ENCODE data around the gene OR6S1. TPM values are rescaled to one million over a fixed set of nuclear protein-coding genes. Genes with fewer than 3 reads are reported as not detected.
"Not testable (repeated sequence)": the region's sequence is repeated elsewhere in the genome, so short reads cannot be mapped to it uniquely, and the experiment has no call there.

Gene OR6S1
- total RNA-seq, 2 experiments from 2014 or later = not detected

DNA sequence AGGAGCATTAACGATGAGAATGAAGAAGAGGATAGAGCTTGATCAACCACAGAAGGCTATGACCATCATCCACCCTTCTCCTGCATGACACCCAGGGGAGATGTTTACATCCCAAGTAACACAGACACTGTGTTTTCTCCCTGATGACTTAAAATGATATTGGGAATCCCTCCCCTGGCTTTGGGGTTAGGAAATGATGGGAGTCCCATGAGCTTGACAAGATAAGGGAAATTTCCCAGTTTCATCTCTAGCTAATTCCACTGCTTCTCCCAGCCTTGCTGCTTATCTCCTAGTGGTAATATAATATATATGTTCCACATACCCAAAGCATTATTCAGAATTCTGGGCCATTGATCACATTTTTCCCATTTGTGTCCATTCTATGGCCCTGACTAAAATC, 4.0 kb upstream of the OR6S1 start:
- peaks cover 0 to 14% of the 10 kb centered on the region in 2 experiments for H3K27me3 ChIP-seq (ENCODE audit: control insufficient read depth in 1 of 2, insufficient read depth in 2 of 2, low read length in 2 of 2)
- Mint-ChIP-seq H3K36me3 (ENCODE audit: low read depth) (no peaks in the 10 kb centered on the region), H3K9me3 (no peaks in the 10 kb centered on the region), H3K27me3 (peaks cover 50% of the 10 kb centered on the region), H3K4me1 (ENCODE audit: low read depth) (no peaks in the 10 kb centered on the region), H3K27ac (no peak overlapping the region), H3K4me3 (no peak overlapping the region)
- intact Hi-C loops (cut with DNase I, micrococcal nuclease) = no loop called here
- TF ChIP-seq, protein P1, sequence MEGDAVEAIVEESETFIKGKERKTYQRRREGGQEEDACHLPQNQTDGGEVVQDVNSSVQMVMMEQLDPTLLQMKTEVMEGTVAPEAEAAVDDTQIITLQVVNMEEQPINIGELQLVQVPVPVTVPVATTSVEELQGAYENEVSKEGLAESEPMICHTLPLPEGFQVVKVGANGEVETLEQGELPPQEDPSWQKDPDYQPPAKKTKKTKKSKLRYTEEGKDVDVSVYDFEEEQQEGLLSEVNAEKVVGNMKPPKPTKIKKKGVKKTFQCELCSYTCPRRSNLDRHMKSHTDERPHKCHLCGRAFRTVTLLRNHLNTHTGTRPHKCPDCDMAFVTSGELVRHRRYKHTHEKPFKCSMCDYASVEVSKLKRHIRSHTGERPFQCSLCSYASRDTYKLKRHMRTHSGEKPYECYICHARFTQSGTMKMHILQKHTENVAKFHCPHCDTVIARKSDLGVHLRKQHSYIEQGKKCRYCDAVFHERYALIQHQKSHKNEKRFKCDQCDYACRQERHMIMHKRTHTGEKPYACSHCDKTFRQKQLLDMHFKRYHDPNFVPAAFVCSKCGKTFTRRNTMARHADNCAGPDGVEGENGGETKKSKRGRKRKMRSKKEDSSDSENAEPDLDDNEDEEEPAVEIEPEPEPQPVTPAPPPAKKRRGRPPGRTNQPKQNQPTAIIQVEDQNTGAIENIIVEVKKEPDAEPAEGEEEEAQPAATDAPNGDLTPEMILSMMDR (IDR thresholded peaks at IDR 0.05) = no peak
- ATAC-seq (ENCODE audit: poor library complexity) (no peak), DNase-seq (no peak)
- no peaks in the 10 kb centered on the region for H3K9me3 ChIP-seq (ENCODE audit: control insufficient read depth in 1 of 2, insufficient read depth in 1 of 2, low read length in 2 of 2)
- no peaks in the 10 kb centered on the region for H3K4me1 ChIP-seq (ENCODE audit: insufficient read depth, low read length)
- POLR2A ChIA-PET = no interaction called here
- H3K4me3 ChIP-seq (ENCODE audit: low read length) = no peak overlapping the region
- no peak overlapping the region for H3K27ac ChIP-seq (ENCODE audit: low read depth in 1 of 2, low read length in 2 of 2)
- CTCF ChIA-PET = interaction anchor here (0.7 kb wide), 1 partner anchor 124 kb away, joined by 3 read pairs; no protein-coding TSS in a partner anchor
- H3K36me3 ChIP-seq (ENCODE audit: insufficient read depth, low read length) = no peaks in the 10 kb centered on the region

DNA sequence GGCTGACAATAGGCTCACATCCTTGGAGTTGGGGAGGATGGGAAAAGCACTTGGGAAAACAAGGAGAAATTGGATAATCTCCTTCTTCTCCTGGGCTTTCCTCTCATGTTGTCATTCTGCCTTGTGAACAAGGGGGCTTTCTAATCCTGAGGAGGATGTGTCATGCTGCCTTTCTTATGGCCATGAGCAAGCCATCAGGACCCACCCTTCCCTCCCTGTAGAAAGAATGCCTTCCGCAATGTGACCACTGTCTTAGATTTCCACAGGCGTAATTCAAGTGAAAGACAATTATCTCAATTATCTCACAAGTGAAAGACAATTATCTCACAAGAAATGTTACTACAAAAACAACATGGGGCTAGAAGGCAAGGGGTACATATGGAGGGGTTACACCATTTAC, 3.0 kb upstream of the OR6S1 start:
- POLR2A ChIA-PET = no interaction called here

DNA sequence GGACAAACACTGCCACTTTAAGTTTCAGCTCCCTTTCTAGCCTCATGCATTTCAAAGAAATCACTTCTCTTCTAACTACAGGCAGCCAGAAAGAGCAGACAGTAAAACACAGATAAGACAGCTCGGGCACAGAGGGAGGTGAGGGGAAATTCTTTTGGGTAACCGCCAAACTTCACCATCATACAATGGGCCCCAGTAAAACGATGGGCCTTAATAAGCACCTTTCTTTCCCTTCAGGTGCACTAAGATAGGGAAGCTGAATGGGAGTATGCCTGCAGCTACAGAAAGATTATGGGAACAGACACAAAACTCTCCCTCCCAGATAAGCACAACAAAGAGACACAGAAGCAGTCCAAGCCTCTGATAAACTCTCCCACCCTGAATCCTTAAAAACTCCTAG, 1.3 kb upstream of the OR6S1 start:
- POLR2A ChIA-PET; H3K36me3 ChIP-seq (ENCODE audit: insufficient read depth, low read length); H3K9me3 Mint-ChIP-seq; intact Hi-C loops (cut with DNase I, micrococcal nuclease); H3K4me3 Mint-ChIP-seq; H3K36me3 Mint-ChIP-seq (ENCODE audit: low read depth); H3K4me1 ChIP-seq (ENCODE audit: insufficient read depth, low read length); ATAC-seq (ENCODE audit: poor library complexity); H3K4me1 Mint-ChIP-seq (ENCODE audit: low read depth); H3K4me3 ChIP-seq (ENCODE audit: low read length); H3K9me3 ChIP-seq (ENCODE audit: control insufficient read depth in 1 of 2, insufficient read depth in 1 of 2, low read length in 2 of 2); DNase-seq; H3K27ac Mint-ChIP-seq; CTCF ChIA-PET; H3K27ac ChIP-seq (ENCODE audit: low read depth in 1 of 2, low read length in 2 of 2): not testable (repeated sequence)
- peaks cover 0 to 10% of the 10 kb centered on the region in 2 experiments for H3K27me3 ChIP-seq (ENCODE audit: control insufficient read depth in 1 of 2, insufficient read depth in 2 of 2, low read length in 2 of 2)
- H3K27me3 Mint-ChIP-seq = peaks cover 36% of the 10 kb centered on the region

More for the DNA sequence above, 3.0 kb upstream of the OR6S1 start:
- DNase-seq (no peak), ATAC-seq (ENCODE audit: poor library complexity) (no peak)
- Histone ChIP-seq H3K27ac (ENCODE audit: low read depth in 1 of 2, low read length in 2 of 2) (no peak overlapping the region), H3K4me3 (ENCODE audit: low read length) (no peak overlapping the region), H3K9me3 (ENCODE audit: control insufficient read depth in 1 of 2, insufficient read depth in 1 of 2, low read length in 2 of 2) (no peaks in the 10 kb centered on the region), H3K4me1 (ENCODE audit: insufficient read depth, low read length) (no peaks in the 10 kb centered on the region), H3K36me3 (ENCODE audit: insufficient read depth, low read length) (no peaks in the 10 kb centered on the region), H3K27me3 (ENCODE audit: control insufficient read depth in 1 of 2, insufficient read depth in 2 of 2, low read length in 2 of 2) (peaks cover 0 to 10% of the 10 kb centered on the region in 2 experiments)
- Mint-ChIP-seq H3K9me3 (no peaks in the 10 kb centered on the region), H3K4me3 (no peak overlapping the region), H3K27ac (no peak overlapping the region), H3K4me1 (ENCODE audit: low read depth) (no peaks in the 10 kb centered on the region), H3K36me3 (ENCODE audit: low read depth) (no peaks in the 10 kb centered on the region), H3K27me3 (peaks cover 50% of the 10 kb centered on the region)
- TF ChIP-seq, protein P1 (IDR thresholded peaks at IDR 0.05) = no peak
- CTCF ChIA-PET = no interaction called here
- intact Hi-C loops (cut with DNase I, micrococcal nuclease) = no loop called here

DNA sequence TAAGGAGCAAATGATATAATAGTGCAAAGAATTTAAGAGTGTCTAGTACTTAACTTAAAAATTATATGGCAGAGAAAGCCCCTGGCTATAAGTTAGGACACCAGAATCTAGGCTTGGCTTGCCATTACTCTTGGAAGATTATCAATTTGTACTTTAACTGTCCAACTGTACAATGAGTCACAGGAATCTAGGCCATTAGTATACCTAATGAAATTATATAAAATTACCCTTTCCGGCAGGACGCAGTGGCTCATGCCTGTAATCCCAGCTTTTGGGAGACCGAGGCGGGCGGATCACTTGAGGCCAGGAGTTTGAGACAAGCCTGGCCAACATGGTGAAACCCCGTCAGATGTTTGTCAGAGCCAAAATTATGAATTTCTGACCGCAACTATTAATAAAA, 691 bp upstream of the OR6S1 start:
- Mint-ChIP-seq H3K36me3 (ENCODE audit: low read depth) (no peaks in the 10 kb centered on the region), H3K27ac (no peak overlapping the region), H3K27me3 (peaks cover 34% of the 10 kb centered on the region), H3K4me1 (ENCODE audit: low read depth) (no peaks in the 10 kb centered on the region), H3K9me3 (no peaks in the 10 kb centered on the region), H3K4me3 (no peak overlapping the region)
- intact Hi-C loops (cut with DNase I, micrococcal nuclease) = no loop called here
- DNase-seq (no peak), ATAC-seq (ENCODE audit: poor library complexity) (no peak)
- CTCF ChIA-PET = no interaction called here
- POLR2A ChIA-PET = no interaction called here
- no peak overlapping the region for H3K4me3 ChIP-seq (ENCODE audit: low read length)
- no peaks in the 10 kb centered on the region for H3K9me3 ChIP-seq (ENCODE audit: control insufficient read depth in 1 of 2, insufficient read depth in 1 of 2, low read length in 2 of 2)
- H3K27ac ChIP-seq (ENCODE audit: low read depth in 1 of 2, low read length in 2 of 2) = no peak overlapping the region
- H3K27me3 ChIP-seq (ENCODE audit: control insufficient read depth in 1 of 2, insufficient read depth in 2 of 2, low read length in 2 of 2) = peaks cover 0 to 10% of the 10 kb centered on the region in 2 experiments
- no peaks in the 10 kb centered on the region for H3K4me1 ChIP-seq (ENCODE audit: insufficient read depth, low read length)
- TF ChIP-seq, protein P1 (IDR thresholded peaks at IDR 0.05) = no peak
- H3K36me3 ChIP-seq (ENCODE audit: insufficient read depth, low read length) = no peaks in the 10 kb centered on the region
